ENCODE measurements around the gene MRPL11.
"Not testable (repeated sequence)": the region's sequence is repeated elsewhere in the genome, so short reads cannot be mapped to it uniquely, and the experiment has no call there.

Gene MRPL11

DNA sequence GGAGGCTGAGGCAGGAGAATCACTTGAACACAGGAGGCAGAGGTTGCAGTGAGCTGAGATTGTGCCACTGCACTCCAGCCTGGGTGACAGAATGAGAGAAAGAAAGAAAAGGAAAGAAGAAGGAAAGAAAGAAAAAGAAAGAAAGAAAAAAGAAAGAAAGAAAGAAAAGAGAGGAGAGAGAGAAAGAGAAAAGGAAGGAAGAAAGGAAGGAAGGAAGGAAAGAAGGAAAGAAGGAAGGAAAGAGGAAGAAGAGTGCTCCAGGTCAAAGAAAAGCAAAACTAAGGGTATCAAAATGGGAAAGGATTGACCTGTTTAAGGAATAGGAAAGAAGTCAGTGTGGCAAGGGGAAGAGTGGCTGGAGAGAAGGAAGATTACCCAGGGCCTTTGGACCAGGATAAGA, 7.4 kb downstream of the MRPL11 start:
- not testable (repeated sequence) for DNase-seq (ENCODE audit: low read depth)

DNA sequence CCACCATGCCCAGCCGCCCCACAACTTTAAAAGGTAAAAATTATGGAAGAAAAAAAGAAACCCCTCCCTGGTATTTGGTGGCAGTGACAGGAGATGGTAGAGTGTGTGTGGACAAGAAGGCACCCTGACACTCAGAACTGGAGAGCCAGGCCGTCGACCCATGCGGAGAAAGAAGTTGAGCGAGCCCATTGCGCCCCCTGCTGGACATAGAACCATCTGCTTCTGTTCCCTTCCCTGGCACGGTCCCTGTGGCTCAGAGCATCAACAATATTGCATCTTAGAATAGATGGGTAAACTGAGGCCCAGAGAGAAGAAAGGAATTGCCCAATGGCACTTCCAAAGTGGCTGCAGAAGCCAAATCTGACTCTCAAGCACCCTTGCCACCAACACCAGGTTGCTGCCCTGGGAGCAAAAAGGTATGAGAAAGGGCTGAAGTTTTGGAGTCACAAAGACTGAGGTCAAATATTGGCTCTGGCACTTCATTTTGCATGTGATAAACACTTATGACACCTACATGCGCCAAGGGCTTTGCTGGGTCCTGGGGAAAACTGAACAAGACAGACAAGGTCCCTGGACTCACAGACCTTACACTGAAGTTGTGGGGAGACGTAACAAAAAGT, 8.6 kb downstream of the MRPL11 start:
- DNase-seq (ENCODE audit: low read depth), result peak; percentile 57

DNA sequence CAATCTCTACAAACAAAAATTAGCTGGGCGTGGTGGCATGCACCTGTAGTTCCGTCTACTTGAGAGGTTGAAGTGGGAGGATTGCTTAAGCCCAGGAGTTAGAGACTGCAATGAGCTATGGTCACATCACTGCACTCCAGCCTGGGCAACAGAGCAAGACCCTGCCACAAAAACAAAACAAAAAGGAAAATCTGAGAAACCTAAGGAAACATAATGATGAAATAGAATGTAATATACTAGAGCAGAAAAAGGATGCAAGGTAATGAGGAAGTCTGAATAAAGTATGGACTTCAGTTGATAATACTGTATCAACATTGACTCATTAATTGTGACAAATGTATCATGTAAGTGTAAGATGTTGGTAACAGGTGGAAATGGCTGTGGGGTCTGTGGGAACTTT, 9.7 kb downstream of the MRPL11 start:
- no peak for DNase-seq (ENCODE audit: low read depth)

DNA sequence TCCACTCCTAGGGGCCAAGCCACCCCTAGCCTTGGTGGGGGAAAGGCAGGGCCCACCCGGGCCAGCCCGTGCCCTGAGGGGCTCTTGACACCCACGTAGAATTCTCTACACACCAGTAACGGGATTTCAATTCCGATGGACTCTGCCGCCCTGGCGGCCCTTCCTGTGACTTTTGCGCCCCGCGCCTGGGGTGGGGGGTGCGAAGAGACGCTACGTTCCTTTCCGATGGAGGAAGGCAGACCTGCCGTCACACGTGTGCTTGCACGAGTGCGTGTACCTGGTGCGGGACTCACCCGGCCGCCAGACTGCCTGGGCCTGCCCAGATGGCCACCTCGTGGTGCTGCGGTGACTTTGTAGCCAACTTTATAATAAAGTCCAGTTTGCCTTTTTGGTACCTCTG, 12.3 kb downstream of the MRPL11 start:
- no peak for DNase-seq (ENCODE audit: low read depth)

DNA sequence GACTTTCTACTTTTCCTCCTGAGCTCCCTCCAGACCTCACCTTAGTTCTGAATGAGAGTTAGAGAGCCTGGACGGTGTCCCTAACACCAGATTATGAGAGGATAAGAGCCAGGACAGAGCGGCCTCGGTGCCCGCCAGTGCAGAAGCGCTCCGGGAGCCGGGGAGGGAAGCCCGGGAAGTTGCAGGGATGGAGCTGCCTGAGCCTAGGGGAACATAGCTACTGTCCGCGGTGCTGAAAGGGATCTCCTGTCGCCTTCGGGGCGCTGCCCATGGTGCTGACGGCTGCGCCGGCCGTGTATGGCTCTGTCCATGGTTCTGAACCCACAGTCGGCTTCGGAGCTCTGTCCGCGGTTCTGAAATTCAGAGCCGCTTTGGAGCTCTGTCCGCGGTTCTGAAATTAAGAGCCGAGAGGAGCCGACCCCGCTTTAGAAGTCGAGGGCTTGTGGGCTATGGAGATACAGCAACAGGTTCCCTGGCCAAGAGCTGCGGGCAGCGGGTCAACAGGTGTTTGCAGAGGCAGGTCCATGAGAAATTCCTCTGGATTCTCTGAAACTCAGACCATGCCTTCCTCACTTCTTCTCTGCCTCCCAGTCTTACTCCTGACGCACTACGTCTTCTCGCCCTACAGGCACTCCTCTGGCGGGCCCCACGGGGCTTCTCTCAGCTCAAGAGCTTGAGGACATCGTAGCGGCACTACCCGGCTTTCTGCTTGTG, 17.0 kb downstream of the MRPL11 start:
- DNase-seq (ENCODE audit: low read depth), result peak; percentile 75

DNA sequence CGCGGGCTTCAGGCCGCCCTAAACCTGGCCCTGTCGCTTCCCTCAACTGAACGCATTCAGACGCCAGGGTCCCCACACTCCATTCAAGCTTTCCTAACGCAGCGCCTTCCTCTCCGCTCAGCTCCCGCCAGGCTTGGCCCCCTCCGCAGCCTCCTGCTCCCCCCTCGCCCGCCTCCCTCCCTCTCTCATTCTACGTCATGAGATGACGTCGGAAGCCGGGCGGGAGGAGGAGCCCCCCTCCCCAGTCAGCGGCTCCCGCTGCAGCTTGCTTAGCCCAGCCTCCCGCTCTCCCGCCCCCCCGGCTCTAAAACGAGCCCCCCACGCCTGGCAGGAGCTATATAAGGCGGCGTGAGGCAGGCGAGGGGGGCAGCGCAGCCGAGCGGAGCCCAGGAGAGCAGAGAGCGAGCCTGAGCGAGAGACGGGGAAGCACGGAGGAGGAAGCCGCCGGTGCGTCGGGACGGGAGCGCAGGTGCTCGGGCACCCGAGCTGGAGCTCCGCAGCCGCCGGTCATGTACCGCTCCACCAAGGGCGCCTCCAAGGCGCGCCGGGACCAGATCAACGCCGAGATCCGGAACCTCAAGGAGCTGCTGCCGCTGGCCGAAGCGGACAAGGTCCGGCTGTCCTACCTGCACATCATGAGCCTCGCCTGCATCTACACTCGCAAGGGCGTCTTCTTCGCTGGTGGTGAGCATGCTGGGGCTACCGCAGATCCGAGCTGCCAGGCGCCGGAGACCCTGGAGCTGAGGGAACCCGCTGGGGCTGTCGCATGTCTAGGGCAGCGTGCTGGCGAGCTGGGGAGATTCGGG, 17.8 kb downstream of the MRPL11 start, which contains the start of gene NPAS4:
TSS of gene NPAS4 (plus strand) at position 365 of the 806 bp plus-strand sequence. CDS start at position 510, 145 bp downstream.
- DNase-seq (ENCODE audit: low read depth), result no peak

DNA sequence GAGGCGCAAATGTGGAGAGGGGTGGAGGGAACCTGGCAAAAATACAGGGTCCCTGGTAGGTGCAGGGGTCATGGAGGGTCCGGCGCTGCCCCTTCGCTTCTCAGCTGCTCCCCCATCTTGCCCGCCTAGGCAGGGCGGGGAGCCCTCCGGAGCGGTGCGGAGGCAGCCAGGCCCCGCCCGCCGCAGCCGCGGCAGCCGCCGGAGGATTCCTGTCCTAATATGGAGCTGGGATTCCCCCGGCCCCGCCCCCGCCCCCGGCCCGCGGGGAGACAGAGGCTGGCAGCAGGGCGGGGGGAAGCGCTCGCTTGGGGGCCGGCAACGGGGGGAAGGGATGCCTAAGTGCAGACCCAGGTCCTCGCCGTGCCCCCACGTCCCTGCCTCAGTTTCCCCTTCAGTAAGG, 18.8 kb downstream of the MRPL11 start:
- no peak for DNase-seq (ENCODE audit: low read depth)

DNA sequence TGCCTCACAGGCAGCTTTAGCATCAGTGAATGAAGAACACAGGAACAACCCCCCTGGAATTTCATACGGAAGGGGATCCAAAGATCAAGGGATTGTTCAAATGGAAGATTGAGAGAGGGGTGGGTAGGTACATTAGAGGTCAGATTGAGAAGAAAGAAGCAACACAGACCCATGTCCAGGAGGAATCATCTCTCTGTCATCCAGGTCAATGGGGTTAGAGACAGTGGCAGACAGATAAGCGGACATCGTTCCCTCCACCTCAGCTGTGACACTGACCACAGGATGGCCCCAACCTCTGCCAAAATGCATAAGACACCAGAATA, 19.7 kb downstream of the MRPL11 start:
- no peak for DNase-seq (ENCODE audit: low read depth)

DNA sequence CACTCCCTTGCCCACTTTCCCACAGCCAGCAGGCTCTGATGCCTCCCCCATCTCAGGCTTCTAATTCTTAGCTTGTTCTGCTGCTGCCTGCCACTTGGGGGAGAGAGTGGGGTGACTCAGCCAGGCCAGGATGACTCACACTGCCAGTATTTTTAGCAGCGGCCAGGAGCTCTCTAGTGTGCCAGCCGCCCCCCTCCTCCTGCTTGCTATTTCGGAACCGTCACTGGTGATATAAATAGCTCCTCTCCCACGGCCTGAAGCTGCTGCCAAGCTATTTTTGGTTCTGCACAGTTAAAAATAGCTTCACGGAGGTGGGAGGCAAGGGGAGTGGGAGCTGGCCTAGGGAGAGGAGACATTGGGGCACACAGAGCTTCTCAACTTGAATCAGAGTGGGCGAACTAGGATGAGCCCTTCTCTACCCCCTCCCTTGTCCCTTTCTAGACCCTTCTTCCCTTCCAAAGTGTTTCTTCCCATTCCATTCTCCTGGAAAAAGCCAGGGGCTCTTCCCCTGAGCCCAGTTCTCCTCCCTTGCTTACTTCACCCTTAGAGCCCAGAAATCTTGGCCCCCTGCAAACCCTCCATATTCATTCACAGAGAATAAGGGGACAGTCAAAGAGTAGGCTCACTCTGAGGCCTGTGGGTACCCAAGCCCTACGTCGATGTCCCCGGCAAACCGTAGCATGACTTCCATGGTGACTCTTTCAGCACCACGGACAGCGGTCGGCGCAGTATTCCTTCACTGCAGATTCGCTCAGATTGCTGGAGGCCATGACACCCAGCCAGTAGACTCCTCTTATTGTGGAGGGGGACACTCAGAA, 20.3 kb downstream of the MRPL11 start:
- peak; percentile 25 for DNase-seq (ENCODE audit: low read depth)

DNA sequence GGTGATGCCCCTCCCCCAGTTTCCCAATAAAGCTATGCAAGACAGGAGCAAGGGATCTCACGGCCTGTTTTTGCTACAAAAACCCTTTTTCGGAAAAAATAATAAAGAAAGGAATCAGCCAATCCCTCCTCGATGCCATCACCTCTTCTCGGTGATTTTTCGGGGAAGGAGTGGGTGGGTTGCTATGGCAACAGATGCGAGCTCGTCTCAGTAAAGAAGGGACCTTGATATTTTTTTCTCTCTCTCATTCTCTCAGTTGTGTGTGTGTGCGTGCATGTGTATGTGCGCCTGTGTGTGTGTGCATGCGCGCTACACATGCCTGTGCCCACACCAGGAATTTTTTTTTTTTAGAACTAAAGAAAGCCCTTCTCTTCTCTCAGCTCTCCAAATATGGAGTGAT, 21.6 kb downstream of the MRPL11 start:
- DNase-seq (ENCODE audit: low read depth), result no peak

DNA sequence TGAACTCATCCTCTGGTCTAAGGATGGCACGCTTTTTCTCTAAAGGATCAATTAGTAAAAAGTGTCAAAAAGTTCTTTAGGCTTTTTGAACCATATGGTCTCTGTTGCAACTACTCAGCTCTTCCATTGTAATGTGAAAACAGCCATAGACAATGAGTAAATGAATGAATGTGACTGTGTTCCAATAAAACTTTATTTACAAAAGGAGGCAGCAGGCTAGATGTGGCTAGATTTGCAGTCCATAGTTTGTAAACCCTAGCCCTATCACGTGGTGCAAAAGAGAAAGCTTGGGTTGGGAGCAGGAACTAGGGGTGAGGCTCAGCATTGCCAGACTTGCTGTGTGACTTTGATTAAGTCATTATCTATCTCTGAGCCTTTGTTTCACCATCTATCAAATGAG, 23.2 kb downstream of the MRPL11 start:
- no peak for DNase-seq (ENCODE audit: low read depth)

DNA sequence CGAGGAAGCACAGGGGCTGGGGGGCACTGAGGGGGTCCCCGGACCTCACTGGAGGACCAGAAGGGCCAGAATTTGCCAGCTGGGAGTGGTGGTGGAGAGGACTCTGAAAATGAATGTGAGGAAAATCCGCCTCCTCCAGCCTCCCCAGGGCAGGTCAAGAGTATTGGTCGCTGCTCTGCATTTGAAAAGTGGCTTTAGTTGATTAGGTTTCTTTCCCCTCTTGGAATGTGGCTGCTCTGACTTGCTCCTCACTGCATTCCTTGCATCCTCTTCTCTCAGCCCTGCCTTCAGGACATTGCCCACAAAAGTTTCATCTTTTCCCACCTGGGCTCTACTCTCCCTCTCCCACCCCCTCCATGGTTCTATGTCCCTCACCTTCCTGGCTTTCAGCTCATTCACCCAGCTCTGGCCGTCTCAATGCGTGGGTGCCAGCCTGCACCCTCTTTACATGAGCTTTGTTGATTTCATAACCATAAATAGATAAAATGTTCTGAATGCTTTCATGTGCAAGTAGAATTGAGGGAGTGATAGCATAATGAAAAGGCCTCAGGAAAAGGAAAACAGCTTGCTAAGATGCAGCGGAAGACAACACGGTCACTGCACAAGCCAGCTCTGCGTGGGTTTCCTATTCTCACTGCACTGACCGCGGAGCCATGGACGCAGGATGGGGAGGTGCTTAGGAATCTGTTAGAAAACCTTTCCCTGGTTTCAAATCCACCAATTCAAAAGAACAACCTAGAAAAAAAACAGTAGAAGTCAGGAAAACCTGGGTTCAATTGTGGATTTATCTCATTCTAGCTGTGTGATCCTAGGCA, 24.3 kb downstream of the MRPL11 start:
- no peak for DNase-seq (ENCODE audit: low read depth)

DNA sequence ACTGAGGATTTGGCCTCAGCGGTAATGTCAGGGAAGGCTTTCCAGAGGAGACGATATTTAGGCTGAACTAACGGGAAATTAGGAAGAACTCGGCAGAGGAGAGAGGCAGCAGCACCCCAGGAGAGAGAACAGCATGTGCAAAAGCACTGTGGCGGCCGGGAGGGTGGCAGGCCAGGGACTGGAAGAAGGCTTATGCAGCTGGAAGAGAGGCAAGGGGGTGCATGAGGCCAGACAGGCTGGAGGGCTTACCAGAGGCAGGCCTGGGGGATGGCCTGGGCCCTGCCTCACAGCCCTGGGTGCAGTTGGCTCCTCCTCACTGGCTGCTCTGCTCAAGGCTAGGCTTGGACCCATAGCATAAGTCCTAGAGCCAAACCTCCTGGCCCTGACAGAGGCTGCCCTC, 25.5 kb downstream of the MRPL11 start:
- no peak for DNase-seq (ENCODE audit: low read depth)

DNA sequence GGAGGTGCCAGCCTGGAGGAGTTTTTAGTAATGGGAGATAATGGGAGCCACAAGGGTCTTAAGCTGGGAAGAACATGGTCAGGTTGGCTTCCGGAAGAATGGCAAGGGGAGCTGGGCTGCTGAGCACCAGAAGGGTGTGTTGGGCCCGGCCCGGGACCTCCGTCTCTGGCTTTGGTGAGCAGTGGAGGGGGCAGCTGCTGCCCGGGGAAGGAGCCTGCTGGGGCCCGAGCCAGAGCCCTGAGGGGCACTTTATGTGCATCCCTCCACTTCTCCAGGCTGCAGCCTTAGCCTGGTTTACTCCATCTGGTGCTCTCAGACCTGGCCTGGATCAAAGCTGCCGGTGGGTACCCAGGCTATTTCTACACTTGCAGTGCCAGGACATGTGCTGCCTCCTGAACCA, 26.5 kb downstream of the MRPL11 start:
- DNase-seq (ENCODE audit: low read depth), result no peak

DNA sequence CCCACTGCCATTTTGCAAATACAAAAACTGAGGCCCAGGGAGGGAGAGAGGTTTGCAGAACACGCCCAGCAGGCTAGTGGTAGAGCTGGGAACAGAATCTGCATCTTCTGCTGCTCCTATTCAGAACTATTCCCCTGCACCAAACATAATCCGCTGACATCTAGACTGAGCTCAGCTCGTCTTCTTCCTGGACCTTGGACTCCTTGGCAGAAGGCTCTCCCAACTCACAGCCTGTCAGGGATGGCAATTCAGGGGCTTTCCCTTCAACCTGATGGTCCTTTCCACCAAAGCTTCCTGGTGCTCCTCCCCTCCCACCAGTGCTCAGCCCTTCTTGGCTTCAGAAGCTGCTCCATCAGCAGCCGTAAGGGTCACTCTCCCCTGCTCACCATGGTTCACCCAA, 27.3 kb downstream of the MRPL11 start:
- no peak for DNase-seq (ENCODE audit: low read depth)

DNA sequence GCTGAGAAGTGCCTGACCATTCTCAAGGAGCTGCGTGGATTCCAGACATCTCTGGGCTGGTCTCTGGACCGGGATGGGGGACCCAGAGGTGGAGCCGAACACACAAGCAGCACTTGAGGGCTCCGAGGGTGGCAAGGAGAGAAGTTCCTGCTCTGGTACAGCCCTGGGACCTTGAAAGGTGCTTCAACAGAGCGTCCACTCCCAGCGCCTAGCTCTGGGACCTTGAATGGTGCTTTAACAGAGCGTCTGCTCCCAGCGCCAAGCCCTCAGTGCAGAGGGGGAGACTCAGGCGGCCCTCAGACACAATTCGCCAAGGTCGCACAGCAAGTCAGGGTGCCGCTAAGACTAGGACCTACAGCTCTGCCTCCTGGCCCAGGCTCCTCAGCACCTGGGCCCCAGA, 28.5 kb downstream of the MRPL11 start:
- no peak for DNase-seq (ENCODE audit: low read depth)

DNA sequence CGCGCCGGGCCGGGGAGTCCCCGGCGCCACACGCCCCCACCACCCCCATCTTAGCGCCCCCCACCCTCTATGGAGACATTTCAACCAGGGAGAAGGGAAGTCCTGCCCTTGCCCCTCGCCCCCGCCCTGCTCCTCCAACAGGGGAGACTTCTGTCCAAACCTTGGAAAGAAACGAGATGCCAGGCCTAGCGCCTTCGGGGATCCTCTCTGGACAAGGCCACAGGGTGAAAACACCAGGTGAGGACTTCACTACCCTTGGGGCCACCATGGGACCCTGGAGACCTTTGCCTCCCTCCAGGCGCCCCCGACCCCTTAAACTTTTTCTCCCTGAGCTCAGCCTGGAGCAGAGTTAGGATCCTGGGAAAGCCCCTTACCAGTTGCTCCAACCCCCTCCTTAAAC, 29.4 kb downstream of the MRPL11 start:
- no peak for DNase-seq (ENCODE audit: low read depth)

DNA sequence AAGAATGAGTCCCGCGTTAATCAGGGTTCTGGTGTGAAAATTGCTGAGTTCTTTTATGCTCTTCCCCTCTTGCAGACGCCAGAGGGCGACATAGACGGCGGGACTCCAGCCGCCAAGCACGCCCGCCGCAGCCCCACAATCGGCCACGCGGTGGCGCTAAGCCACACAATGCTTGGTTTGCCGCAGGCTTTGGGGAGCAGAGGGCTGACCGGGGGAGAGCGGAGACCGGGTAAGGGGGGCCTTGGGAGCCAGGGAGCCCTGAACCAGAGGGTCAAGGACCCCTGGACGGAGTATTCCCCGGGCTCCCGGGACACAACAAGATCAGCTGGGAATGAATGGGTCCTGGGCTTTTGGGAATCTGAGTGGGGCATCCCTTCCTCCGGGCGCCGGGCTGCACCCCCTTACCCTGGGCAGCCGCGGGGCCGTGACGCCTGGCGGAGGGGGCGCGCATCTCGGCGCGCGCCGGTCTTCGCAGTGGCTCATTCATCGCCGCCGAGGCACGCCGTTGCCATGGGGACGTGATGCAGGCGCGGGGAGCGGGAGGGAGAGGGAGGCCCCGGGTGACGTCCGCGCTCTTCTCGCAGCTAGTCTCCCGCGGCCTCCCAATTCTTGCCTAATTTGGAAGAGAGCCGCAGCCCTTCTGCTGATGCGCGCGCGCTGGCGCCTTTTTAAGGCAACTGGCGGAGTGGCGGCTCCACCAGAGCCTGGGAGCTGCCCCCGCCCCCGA, 30.0 kb downstream of the MRPL11 start:
- DNase-seq (ENCODE audit: low read depth), result peak; percentile 92

DNA sequence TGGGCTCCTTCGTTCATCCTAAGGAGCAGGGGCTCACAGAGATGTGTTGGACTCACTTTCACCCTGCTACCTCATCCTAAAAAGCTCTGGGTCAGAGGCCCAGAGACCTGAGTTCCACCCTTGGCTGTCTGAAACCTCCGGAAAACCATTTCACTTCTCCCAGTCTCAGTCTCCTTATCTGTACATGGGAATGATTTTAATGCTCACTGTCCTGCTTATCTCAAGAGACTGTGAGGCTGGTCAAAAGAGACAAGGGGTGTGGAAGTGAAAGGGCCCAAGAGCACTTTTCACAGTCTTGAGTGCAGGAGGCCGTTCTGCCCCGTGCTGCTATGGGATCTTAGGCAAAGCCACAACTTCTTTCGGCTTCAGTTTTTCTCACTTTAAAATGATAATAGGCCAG, 31.0 kb downstream of the MRPL11 start:
- no peak for DNase-seq (ENCODE audit: low read depth)

DNA sequence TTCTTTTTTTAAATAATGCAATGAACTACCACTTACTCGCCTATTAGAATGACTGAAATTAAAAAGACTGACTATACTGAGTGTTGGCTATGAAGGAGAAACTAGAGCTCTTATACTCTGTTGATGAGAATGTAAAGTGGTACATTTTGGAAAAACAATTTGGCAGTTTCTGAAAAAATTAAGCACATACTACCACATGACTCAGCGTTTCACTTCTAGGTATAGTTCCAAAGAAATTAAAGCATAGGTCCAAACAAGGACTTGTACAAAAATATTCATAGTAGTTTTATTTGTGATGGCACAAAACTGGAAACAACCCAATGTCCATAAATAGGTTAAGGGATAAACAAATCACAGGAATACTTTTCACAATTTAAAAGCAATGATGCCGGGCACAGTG, 44.7 kb downstream of the MRPL11 start:
- no peak for DNase-seq (ENCODE audit: low read depth)

DNA sequence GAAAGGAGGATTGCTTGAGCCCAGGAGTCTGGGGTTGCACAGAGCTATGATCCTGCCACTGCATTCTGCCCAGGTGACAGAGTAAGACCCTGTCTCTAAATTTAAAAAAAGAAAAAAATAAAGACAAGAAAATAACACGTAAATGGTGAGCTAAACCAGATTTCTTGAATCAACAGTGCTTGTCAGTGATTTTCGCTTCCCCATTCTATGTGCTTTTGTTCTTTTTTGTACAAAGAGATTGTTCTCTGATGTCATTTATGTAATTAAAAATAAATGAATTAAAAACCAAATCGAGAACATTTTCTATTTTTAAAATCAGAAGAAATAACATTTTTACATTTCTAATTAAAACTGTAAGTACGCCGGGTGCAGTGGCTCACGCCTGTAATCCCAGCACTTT, 47.3 kb downstream of the MRPL11 start:
- no peak for DNase-seq (ENCODE audit: low read depth)

Measured in stimulated activated CD8-positive, alpha-beta memory T cell treated with anti-CD3 and anti-CD28 coated beads, Interleukin-15, amount 100 ng/mL, for 1 hour (primary cell).